NCI-H524 treated with DMSO at 0.1 percent for 48 hours (cell line): Measurements from ENCODE around the gene CNTNAP2.
A peak's percentile ranks its signal among the peaks of the same experiment; 100 is the strongest.

Source experiments
- DNase-seq: peaks from one replicate; lab custom pipeline; 2025; lab: John Stamatoyannopoulos, UW

CNTNAP2 gene

GRCh38 chr7:147405621-147406020, 1289.0 kb downstream of the CNTNAP2 start:
- no peak for DNase-seq

- DNase-seq, result no peak
These were observed 1290.0 kb downstream of the CNTNAP2 start for GRCh38 chr7:147406521-147407135.

- no peak for DNase-seq
These were observed 1294.5 kb downstream of the CNTNAP2 start for GRCh38 chr7:147411096-147411495.

GRCh38 chr7:147412109-147412508, 1295.5 kb downstream of the CNTNAP2 start:
- no peak for DNase-seq

- DNase-seq, result no peak
These were observed 1296.4 kb downstream of the CNTNAP2 start for GRCh38 chr7:147412782-147413556.

- no peak for DNase-seq
These were observed 1296.9 kb downstream of the CNTNAP2 start for GRCh38 chr7:147413557-147413870.

GRCh38 chr7:147415991-147416390, 1299.4 kb downstream of the CNTNAP2 start:
- no peak for DNase-seq

GRCh38 chr7:147418966-147419365, 1302.4 kb downstream of the CNTNAP2 start:
- DNase-seq, result no peak

GRCh38 chr7:147423875-147424274, 1307.3 kb downstream of the CNTNAP2 start:
- DNase-seq, result no peak

GRCh38 chr7:147428075-147428474, 1311.5 kb downstream of the CNTNAP2 start:
- DNase-seq, result no peak

- DNase-seq, result no peak
These were observed 1313.4 kb downstream of the CNTNAP2 start for GRCh38 chr7:147429961-147430360.

GRCh38 chr7:147432079-147432478, 1315.5 kb downstream of the CNTNAP2 start:
- no peak for DNase-seq

- no peak for DNase-seq
These were observed 1316.0 kb downstream of the CNTNAP2 start for GRCh38 chr7:147432576-147432975.

- no peak for DNase-seq
These were observed 1320.1 kb downstream of the CNTNAP2 start for GRCh38 chr7:147436718-147437117.

- no peak for DNase-seq
These were observed 1321.6 kb downstream of the CNTNAP2 start for GRCh38 chr7:147438216-147438615.

- no peak for DNase-seq
These were observed 1327.3 kb downstream of the CNTNAP2 start for GRCh38 chr7:147443942-147444341.

- no peak for DNase-seq
These were observed 1336.2 kb downstream of the CNTNAP2 start for GRCh38 chr7:147452816-147453215.

- no peak for DNase-seq
These were observed 1348.6 kb downstream of the CNTNAP2 start for GRCh38 chr7:147465223-147465622.

GRCh38 chr7:147472556-147472955, 1356.0 kb downstream of the CNTNAP2 start:
- no peak for DNase-seq

- no peak for DNase-seq
These were observed 1358.3 kb downstream of the CNTNAP2 start for GRCh38 chr7:147474862-147475261.

- no peak for DNase-seq
These were observed 1360.9 kb downstream of the CNTNAP2 start for GRCh38 chr7:147477526-147477925.

GRCh38 chr7:147478796-147479195, 1362.2 kb downstream of the CNTNAP2 start:
- DNase-seq, result no peak

- DNase-seq, result peak; percentile 1
These were observed 1367.2 kb downstream of the CNTNAP2 start for GRCh38 chr7:147483634-147484292.
